Measurements from ENCODE around the gene WWC2.

WWC2 gene

GRCh38 chr4:183272384-183272783 is 173.3 kb downstream of the WWC2 start:
- no peak for TF ChIP-seq GATA3 (IDR thresholded peaks at IDR 0.05; ENCODE audit: low read depth, low read length)
- no peak for TF ChIP-seq GATA2 (IDR thresholded peaks at IDR 0.05; ENCODE audit: low read depth, low read length)

GRCh38 chr4:183276106-183276505 is 177.0 kb downstream of the WWC2 start:
- TF ChIP-seq GATA3 (IDR thresholded peaks at IDR 0.05; ENCODE audit: low read depth, low read length) (no peak), GATA2 (IDR thresholded peaks at IDR 0.05; ENCODE audit: low read depth, low read length) (no peak)

- TF ChIP-seq GATA2 (IDR thresholded peaks at IDR 0.05; ENCODE audit: low read depth, low read length) = no peak
- no peak for TF ChIP-seq GATA3 (IDR thresholded peaks at IDR 0.05; ENCODE audit: low read depth, low read length)
These were observed 185.3 kb downstream of the WWC2 start for GRCh38 chr4:183284258-183284785.

- TF ChIP-seq GATA3 (IDR thresholded peaks at IDR 0.05; ENCODE audit: low read depth, low read length) (no peak), GATA2 (IDR thresholded peaks at IDR 0.05; ENCODE audit: low read depth, low read length) (no peak)
These were observed 185.9 kb downstream of the WWC2 start for GRCh38 chr4:183284965-183285364.

GRCh38 chr4:183285886-183286285 is 186.8 kb downstream of the WWC2 start:
- TF ChIP-seq GATA3 (IDR thresholded peaks at IDR 0.05; ENCODE audit: low read depth, low read length) (no peak), GATA2 (IDR thresholded peaks at IDR 0.05; ENCODE audit: low read depth, low read length) (no peak)

- no peak for TF ChIP-seq GATA3 (IDR thresholded peaks at IDR 0.05; ENCODE audit: low read depth, low read length)
- TF ChIP-seq GATA2 (IDR thresholded peaks at IDR 0.05; ENCODE audit: low read depth, low read length) = no peak
These were observed 187.7 kb downstream of the WWC2 start for GRCh38 chr4:183286590-183287308.

GRCh38 chr4:183287309-183287659 is 188.2 kb downstream of the WWC2 start:
- TF ChIP-seq GATA3 (IDR thresholded peaks at IDR 0.05; ENCODE audit: low read depth, low read length) (no peak), GATA2 (IDR thresholded peaks at IDR 0.05; ENCODE audit: low read depth, low read length) (no peak)

- TF ChIP-seq GATA3 (IDR thresholded peaks at IDR 0.05; ENCODE audit: low read depth, low read length) (no peak), GATA2 (IDR thresholded peaks at IDR 0.05; ENCODE audit: low read depth, low read length) (no peak)
These were observed 188.6 kb downstream of the WWC2 start for GRCh38 chr4:183287677-183288076.

- TF ChIP-seq GATA2 (IDR thresholded peaks at IDR 0.05; ENCODE audit: low read depth, low read length) (no peak), GATA3 (IDR thresholded peaks at IDR 0.05; ENCODE audit: low read depth, low read length) (no peak)
These were observed 189.9 kb downstream of the WWC2 start for GRCh38 chr4:183288955-183289354.

- TF ChIP-seq GATA2 (IDR thresholded peaks at IDR 0.05; ENCODE audit: low read depth, low read length) = no peak
- TF ChIP-seq GATA3 (IDR thresholded peaks at IDR 0.05; ENCODE audit: low read depth, low read length) = no peak
These were observed 190.6 kb downstream of the WWC2 start for GRCh38 chr4:183289688-183290087.

- TF ChIP-seq GATA3 (IDR thresholded peaks at IDR 0.05; ENCODE audit: low read depth, low read length) (no peak), GATA2 (IDR thresholded peaks at IDR 0.05; ENCODE audit: low read depth, low read length) (no peak)
These were observed 192.0 kb downstream of the WWC2 start for GRCh38 chr4:183291070-183291469.

- TF ChIP-seq GATA3 (IDR thresholded peaks at IDR 0.05; ENCODE audit: low read depth, low read length) (no peak), GATA2 (IDR thresholded peaks at IDR 0.05; ENCODE audit: low read depth, low read length) (no peak)
These were observed 196.7 kb downstream of the WWC2 start for GRCh38 chr4:183295711-183296110.

- TF ChIP-seq GATA2 (IDR thresholded peaks at IDR 0.05; ENCODE audit: low read depth, low read length) (no peak), GATA3 (IDR thresholded peaks at IDR 0.05; ENCODE audit: low read depth, low read length) (no peak)
These were observed 198.6 kb downstream of the WWC2 start for GRCh38 chr4:183297675-183298074.

GRCh38 chr4:183299464-183299863 is 200.4 kb downstream of the WWC2 start:
- no peak for TF ChIP-seq GATA3 (IDR thresholded peaks at IDR 0.05; ENCODE audit: low read depth, low read length)
- TF ChIP-seq GATA2 (IDR thresholded peaks at IDR 0.05; ENCODE audit: low read depth, low read length) = no peak

GRCh38 chr4:183300070-183300469 is 201.0 kb downstream of the WWC2 start:
- TF ChIP-seq GATA3 (IDR thresholded peaks at IDR 0.05; ENCODE audit: low read depth, low read length) (no peak), GATA2 (IDR thresholded peaks at IDR 0.05; ENCODE audit: low read depth, low read length) (no peak)
